Tibial artery (tissue), 4 donors: ENCODE data around the gene MGAT4A.
A peak's percentile ranks its signal among the peaks of the same experiment; 100 is the strongest.

Experiments used
- DNase-seq, 2 donors: peaks; one replicate each; pipeline ENCODE4 v3.0.0-alpha.2; 2019
- H3K27ac ChIP-seq, 2 donors: fragments of 200-600 bp; sonication (generic) in 1 of 2; 1 replicate in 1 of 2; 2 replicates in 1 of 2; pipeline ENCODE4 v1.5.1; 2018 to 2019; ENCODE audit warnings: mild to moderate bottlenecking in 1 of 2
- H3K27me3 ChIP-seq, 2 donors: fragments of 200-600 bp; sonication (generic) in 1 of 2; one replicate each; pipeline versions ENCODE4 v1.5.1 to v1.6.0; 2016 to 2019
- H3K36me3 ChIP-seq, 3 donors: fragments of 200-600 bp; sonication (generic) in 2 of 3; one replicate each; pipeline ENCODE4 v1.5.1; 2016 to 2019; ENCODE audit warnings: mild to moderate bottlenecking in 2 of 3
- H3K4me1 ChIP-seq, 4 donors: fragments of 200-600 bp; sonication (generic) in 2 of 4; 1 replicate in 3 of 4; 2 replicates in 1 of 4; pipeline ENCODE4 v1.5.1; 2016 to 2019
- H3K4me3 ChIP-seq, 2 donors: fragments of 200-600 bp; sonication (generic) in 1 of 2; 1 replicate in 1 of 2; 2 replicates in 1 of 2; pipeline ENCODE4 v1.5.1; 2018 to 2019; ENCODE audit warnings: mild to moderate bottlenecking in 2 of 2
- H3K9me3 ChIP-seq, 3 donors: fragments of 200-600 bp; sonication (generic) in 1 of 3; one replicate each; pipeline ENCODE4 v1.5.1; 2016 to 2019
- intact Hi-C: fragments of 100-400 bp; cut with DNase I; formaldehyde crosslinking; loops from one replicate; pipeline ENCODE4 v1.15.0; 2023; ENCODE audit warnings: low total_unique reads
- TF ChIP-seq, protein P1 (sequence below), 2 experiments: fragments of 200-600 bp in 1 of 2; fragments of 450-650 bp in 1 of 2; IDR thresholded peaks; one replicate each; pipeline ENCODE4 v1.5.1; 2017 to 2019; ENCODE audit warnings: antibody characterized with exemption in 2 of 2, mild to moderate bottlenecking in 1 of 2, moderate library complexity in 1 of 2

MGAT4A gene

DNA sequence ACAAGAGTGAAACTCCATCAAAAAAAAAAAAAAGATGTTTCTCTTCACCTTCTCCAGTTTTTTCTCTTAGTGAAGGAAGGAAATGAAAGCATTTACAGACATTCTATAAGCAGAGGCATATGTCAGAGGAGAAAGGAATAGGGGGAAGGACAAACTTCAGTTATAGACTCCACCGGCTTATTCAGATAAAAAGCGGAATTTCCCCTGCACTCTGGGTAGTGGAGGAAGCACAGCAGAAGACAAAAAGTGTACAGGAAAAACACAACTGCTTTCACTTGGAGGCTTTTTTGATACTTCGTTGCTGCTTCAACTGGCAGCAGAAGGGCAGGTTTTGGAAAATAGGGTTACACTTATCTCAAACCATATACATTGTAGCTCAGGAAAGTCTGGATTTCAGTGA is 3.2 kb upstream of the MGAT4A start:
- no peaks in the 10 kb centered on the region for H3K36me3 ChIP-seq
- intact Hi-C loops, result loop anchor here (10.0 kb wide), 1 partner anchor 91 kb away; no protein-coding TSS in a partner anchor
- no peaks in the 10 kb centered on the region for H3K9me3 ChIP-seq
- H3K4me3 ChIP-seq, result no peak overlapping the region
- no peaks in the 10 kb centered on the region for H3K27me3 ChIP-seq
- H3K4me1 ChIP-seq, result peaks cover 0 to 14% (median 3%) of the 10 kb centered on the region in 4 donors
- TF ChIP-seq, protein P1, sequence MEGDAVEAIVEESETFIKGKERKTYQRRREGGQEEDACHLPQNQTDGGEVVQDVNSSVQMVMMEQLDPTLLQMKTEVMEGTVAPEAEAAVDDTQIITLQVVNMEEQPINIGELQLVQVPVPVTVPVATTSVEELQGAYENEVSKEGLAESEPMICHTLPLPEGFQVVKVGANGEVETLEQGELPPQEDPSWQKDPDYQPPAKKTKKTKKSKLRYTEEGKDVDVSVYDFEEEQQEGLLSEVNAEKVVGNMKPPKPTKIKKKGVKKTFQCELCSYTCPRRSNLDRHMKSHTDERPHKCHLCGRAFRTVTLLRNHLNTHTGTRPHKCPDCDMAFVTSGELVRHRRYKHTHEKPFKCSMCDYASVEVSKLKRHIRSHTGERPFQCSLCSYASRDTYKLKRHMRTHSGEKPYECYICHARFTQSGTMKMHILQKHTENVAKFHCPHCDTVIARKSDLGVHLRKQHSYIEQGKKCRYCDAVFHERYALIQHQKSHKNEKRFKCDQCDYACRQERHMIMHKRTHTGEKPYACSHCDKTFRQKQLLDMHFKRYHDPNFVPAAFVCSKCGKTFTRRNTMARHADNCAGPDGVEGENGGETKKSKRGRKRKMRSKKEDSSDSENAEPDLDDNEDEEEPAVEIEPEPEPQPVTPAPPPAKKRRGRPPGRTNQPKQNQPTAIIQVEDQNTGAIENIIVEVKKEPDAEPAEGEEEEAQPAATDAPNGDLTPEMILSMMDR (IDR thresholded peaks at IDR 0.05), result no peak
- H3K27ac ChIP-seq, result no peak overlapping the region
- no peak for DNase-seq

DNA sequence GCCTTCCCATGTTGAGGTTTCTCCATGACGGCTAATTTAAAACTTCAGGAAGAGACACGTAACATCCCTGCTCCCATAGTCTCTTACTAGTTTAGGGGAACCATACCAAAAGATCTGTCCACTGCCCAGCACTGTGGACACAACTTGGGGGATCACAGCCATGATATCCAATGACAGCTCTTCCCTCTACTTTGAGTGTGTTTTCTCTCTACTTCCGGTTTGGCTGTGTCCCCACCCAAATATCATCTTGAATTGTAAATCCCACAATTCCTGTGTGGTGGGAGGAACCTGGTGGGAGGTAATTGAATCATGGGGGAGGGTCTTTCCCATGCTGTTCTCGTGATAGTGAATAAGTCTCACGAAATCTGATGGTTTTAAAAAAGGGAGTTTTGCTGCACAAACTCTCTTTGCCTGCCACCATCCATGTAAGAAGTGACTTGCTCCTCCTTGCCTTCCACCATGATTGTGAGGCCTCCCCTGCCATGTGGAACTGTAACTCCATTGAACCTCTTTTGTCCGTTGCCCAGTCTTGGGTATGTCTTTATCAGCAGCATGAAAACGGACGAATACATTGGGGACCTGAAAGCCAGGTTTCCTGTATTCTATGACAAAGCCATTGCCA is 1.6 kb upstream of the MGAT4A start:
- DNase-seq, result no peak
- TF ChIP-seq, protein P1 (IDR thresholded peaks at IDR 0.05), result no peak
- no peaks in the 10 kb centered on the region for H3K27me3 ChIP-seq
- peak overlapping the region in 1 of 2 donors; percentile 73 for H3K27ac ChIP-seq
- H3K9me3 ChIP-seq, result no peaks in the 10 kb centered on the region
- H3K36me3 ChIP-seq, result no peaks in the 10 kb centered on the region
- intact Hi-C loops, result loop anchor here (10.0 kb wide), 1 partner anchor 92 kb away; no protein-coding TSS in a partner anchor
- H3K4me3 ChIP-seq, result no peak overlapping the region
- H3K4me1 ChIP-seq, result peaks cover 0 to 29% (median 11%) of the 10 kb centered on the region in 4 donors

DNA sequence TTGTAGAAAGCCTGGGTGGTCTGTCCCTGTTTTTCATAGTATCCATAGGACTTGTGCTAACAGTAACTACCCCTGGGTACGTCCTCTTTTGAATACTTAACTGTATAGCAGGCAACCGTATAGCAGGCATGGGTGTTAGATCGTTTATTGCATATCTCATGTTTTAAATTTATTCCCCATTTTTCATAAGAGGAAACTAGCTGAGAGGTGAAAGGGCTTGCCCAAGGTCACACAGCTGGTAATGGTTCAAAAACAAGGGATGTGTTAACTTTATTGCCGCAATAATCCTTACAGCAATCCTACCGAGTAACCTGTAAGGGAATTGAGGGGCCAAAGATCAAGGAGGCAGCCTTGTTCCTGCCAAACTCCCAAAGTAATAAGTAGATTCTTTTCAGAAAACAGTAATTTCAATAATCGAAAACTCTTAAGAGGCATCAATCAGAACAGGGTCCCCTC is 990 bp upstream of the MGAT4A start:
- Histone ChIP-seq H3K9me3 (no peaks in the 10 kb centered on the region), H3K4me1 (peaks cover 0 to 35% (median 16%) of the 10 kb centered on the region in 4 donors), H3K27ac (peak overlapping the region; percentile 73 to 88), H3K36me3 (no peaks in the 10 kb centered on the region), H3K4me3 (peak overlapping the region; percentile 93 to 94), H3K27me3 (no peaks in the 10 kb centered on the region)
- TF ChIP-seq, protein P1 (IDR thresholded peaks at IDR 0.05), result no peak
- no peak for DNase-seq
- intact Hi-C loops, result loop anchor here (10.0 kb wide), 1 partner anchor 93 kb away; no protein-coding TSS in a partner anchor

DNA sequence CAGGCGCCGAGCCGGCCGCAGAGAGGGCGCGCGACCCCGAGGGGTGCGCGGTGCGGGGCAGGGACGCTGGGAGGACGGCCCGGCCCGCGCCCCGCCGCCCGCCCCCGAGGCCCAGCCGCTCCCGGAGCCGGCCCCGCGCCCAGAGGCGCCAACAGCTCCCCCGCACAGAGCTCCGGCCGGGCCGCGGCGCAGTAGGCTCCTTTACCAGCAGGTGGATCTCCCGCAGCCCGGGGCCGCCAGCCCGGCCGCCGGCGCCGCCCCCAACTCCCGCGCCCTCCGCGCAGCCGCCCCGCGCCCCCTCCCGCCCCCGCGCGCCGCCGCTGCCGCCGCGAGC is 258 bp downstream of the MGAT4A start:
- Histone ChIP-seq H3K27me3 (no peaks in the 10 kb centered on the region), H3K4me3 (peak overlapping the region; percentile 93 to 94), H3K4me1 (peaks cover 0 to 47% (median 23%) of the 10 kb centered on the region in 4 donors), H3K27ac (peak overlapping the region; percentile 83 to 85), H3K9me3 (no peaks in the 10 kb centered on the region), H3K36me3 (no peaks in the 10 kb centered on the region)
- TF ChIP-seq, protein P1 (IDR thresholded peaks at IDR 0.05), result peak in 1 of 2 experiments; percentile 17
- peak; percentile 39 to 77 for DNase-seq
- intact Hi-C loops, result loop anchor here (10.0 kb wide), 1 partner anchor 94 kb away; no protein-coding TSS in a partner anchor

DNA sequence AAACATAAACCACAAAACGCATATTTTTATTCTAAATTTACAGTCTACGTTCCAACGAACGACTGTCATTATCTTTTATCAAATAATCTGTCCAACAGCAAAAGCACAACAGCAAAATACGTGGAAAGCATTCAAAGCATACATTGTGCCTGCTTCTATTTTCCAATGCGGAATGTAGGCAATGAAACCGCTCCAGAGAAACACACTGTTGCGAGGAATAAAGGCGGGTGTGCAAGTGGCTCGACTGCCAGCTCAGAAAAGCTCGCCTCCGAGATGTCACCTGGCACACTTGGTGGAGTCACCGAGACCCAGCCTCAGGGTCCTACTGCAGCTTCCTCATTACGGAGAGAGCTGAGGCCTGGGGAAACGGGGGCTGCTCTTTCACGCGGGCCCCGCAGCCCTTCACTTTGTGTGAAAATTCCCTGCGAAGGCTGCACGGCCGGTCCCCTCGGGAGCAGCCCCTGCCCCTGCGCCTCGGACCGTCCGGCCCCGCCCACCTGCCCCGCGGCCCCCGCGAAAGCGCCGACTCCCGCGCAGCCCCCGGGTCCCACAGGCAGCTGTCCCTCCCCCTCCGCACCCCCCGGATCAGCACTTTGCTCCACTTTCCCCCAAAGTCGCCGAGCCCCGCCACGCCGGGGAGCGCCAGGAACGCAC is 752 bp downstream of the MGAT4A start:
- intact Hi-C loops, result loop anchor here (10.0 kb wide), 1 partner anchor 95 kb away; no protein-coding TSS in a partner anchor
- H3K27ac ChIP-seq, result peak overlapping the region; percentile 83 to 85
- peaks cover 0 to 48% (median 23%) of the 10 kb centered on the region in 4 donors for H3K4me1 ChIP-seq
- peak; percentile 61 to 74 for DNase-seq
- H3K27me3 ChIP-seq, result no peaks in the 10 kb centered on the region
- peak overlapping the region; percentile 93 to 94 for H3K4me3 ChIP-seq
- TF ChIP-seq, protein P1 (IDR thresholded peaks at IDR 0.05), result no peak
- no peaks in the 10 kb centered on the region for H3K9me3 ChIP-seq
- H3K36me3 ChIP-seq, result no peaks in the 10 kb centered on the region
